Esophagus muscularis mucosa (tissue), 4 donors: ENCODE data around the gene KLHL30. TPM values are rescaled to one million over a fixed set of nuclear protein-coding genes. Genes with fewer than 3 reads are reported as not detected.

Experiments used
- DNase-seq: peaks from one replicate; pipeline ENCODE4 v3.0.0-alpha.2; 2017; ENCODE audit errors: extremely low spot score
- H3K27ac ChIP-seq, 4 donors: fragments of 200-600 bp; sonication (generic); replicated peaks in 1 of 4; 1 replicate in 3 of 4; 2 replicates in 1 of 4; pipeline ENCODE4 v1.5.1; 2016 to 2019; ENCODE audit warnings: mild to moderate bottlenecking in 1 of 4
- H3K27me3 ChIP-seq, 4 donors: fragments of 200-600 bp; sonication (generic); one replicate each; pipeline versions ENCODE4 v1.5.1 to v1.6.0; 2016 to 2019
- H3K36me3 ChIP-seq, 4 donors: fragments of 200-600 bp; sonication (generic); one replicate each; pipeline ENCODE4 v1.5.1; 2016 to 2019
- H3K4me1 ChIP-seq, 4 donors: fragments of 200-600 bp; sonication (generic); one replicate each; pipeline ENCODE4 v1.5.1; 2016 to 2019
- H3K4me3 ChIP-seq, 4 donors: fragments of 200-600 bp; sonication (generic); 1 replicate in 2 of 4; 2 replicates in 2 of 4; pipeline ENCODE4 v1.5.1; 2016 to 2019; ENCODE audit warnings: mild to moderate bottlenecking in 4 of 4, moderate library complexity in 1 of 4
- H3K9me3 ChIP-seq, 4 donors: fragments of 200-600 bp; sonication (generic); 1 replicate in 3 of 4; 2 replicates in 1 of 4; pipeline ENCODE4 v1.5.1; 2016 to 2019
- CTCF ChIP-seq, 3 experiments: fragments of 200-600 bp in 2 of 3; fragments of 450-650 bp in 1 of 3; sonication (generic) in 2 of 3; IDR thresholded peaks; one replicate each; pipeline ENCODE4 v1.5.1; 2017 to 2019; ENCODE audit warnings: antibody characterized with exemption in 3 of 3, mild to moderate bottlenecking in 2 of 3, moderate library complexity in 1 of 3
- EP300 ChIP-seq: sonication (generic); formaldehyde crosslinking; IDR thresholded peaks from one replicate; pipeline ENCODE4 v1.6.1; 2017; ENCODE audit warnings: antibody characterized with exemption
- POLR2A ChIP-seq: fragments of 450-650 bp; IDR thresholded peaks from one replicate; pipeline ENCODE4 v1.6.1; 2017; ENCODE audit warnings: antibody characterized with exemption, moderate library complexity, mild to moderate bottlenecking, low read depth
- POLR2AphosphoS5 ChIP-seq, 2 donors: sonication (generic); formaldehyde crosslinking; IDR thresholded peaks; one replicate each; pipeline ENCODE4 v1.6.1; 2017; ENCODE audit warnings: antibody characterized with exemption in 2 of 2
- WGBS: methylation state at CpG from one replicate; pipeline ENCODE4 v1.1.5; 2018; 5-methylcytosine and 5-hydroxymethylcytosine counted together
- intact Hi-C: fragments of 100-400 bp; cut with DNase I; formaldehyde crosslinking; loops from one replicate; pipeline ENCODE4 v1.15.1; 2023
- total RNA-seq, 4 donors: library from RNA; depleted of rRNA; stranded (reverse); fragments of >200 nt; gene quantifications; one replicate each; pipeline versions ENCODE4 v1.1.0 to v1.2.1, GENCODE V29; 2016

KLHL30 gene
- total RNA-seq, 4 donors from 2014 or later = 1.2 to 8.0 (median 4.4) TPM

GRCh38 chr2:238120463-238121298 lies 17.8 kb upstream of the KLHL30 start:
- intact Hi-C loops = no loop called here
- TF ChIP-seq EP300 = no peak
- no peak for TF ChIP-seq POLR2AphosphoS5 (IDR thresholded peaks at IDR 0.05)
- no peak for TF ChIP-seq POLR2A
- no peak for TF ChIP-seq CTCF (IDR thresholded peaks at IDR 0.05)
- Histone ChIP-seq H3K36me3 (no peaks in the 10 kb centered on the region), H3K4me3 (no peak overlapping the region), H3K27me3 (peaks cover 0 to 24% (median 3%) of the 10 kb centered on the region in 4 donors), H3K4me1 (peaks cover 0 to 10% (median 2%) of the 10 kb centered on the region in 4 donors), H3K27ac (no peak overlapping the region), H3K9me3 (no peaks in the 10 kb centered on the region)
- WGBS = 26% methylated on average over 16 of the region's 30 CpGs
- no peak for DNase-seq

GRCh38 chr2:238121511-238122286 lies 16.8 kb upstream of the KLHL30 start:
- 90% methylated on average over 18 of the region's 27 CpGs for WGBS
- Histone ChIP-seq H3K36me3 (no peaks in the 10 kb centered on the region), H3K9me3 (no peaks in the 10 kb centered on the region), H3K4me3 (no peak overlapping the region), H3K4me1 (peaks cover 0 to 10% (median 2%) of the 10 kb centered on the region in 4 donors), H3K27me3 (peaks cover 0 to 18% (median 3%) of the 10 kb centered on the region in 4 donors), H3K27ac (no peak overlapping the region)
- TF ChIP-seq POLR2A (no peak), CTCF (IDR thresholded peaks at IDR 0.05) (no peak), EP300 (no peak), POLR2AphosphoS5 (IDR thresholded peaks at IDR 0.05) (no peak)
- intact Hi-C loops = no loop called here
- no peak for DNase-seq

GRCh38 chr2:238122287-238123217 lies 15.9 kb upstream of the KLHL30 start:
- peaks cover 5 to 18% (median 9%) of the 10 kb centered on the region in 4 donors for H3K4me1 ChIP-seq
- TF ChIP-seq POLR2AphosphoS5 (IDR thresholded peaks at IDR 0.05) (no peak), CTCF (IDR thresholded peaks at IDR 0.05) (no peak), POLR2A (no peak), EP300 (no peak)
- no peaks in the 10 kb centered on the region for H3K36me3 ChIP-seq
- no peaks in the 10 kb centered on the region for H3K9me3 ChIP-seq
- H3K4me3 ChIP-seq = no peak overlapping the region
- H3K27ac ChIP-seq = no peak overlapping the region
- intact Hi-C loops = no loop called here
- peaks cover 0 to 9% (median 0%) of the 10 kb centered on the region in 4 donors for H3K27me3 ChIP-seq
- 87% methylated on average over 17 of the region's 29 CpGs for WGBS
- no peak for DNase-seq

- peaks cover 0 to 5% (median 0%) of the 10 kb centered on the region in 4 donors for H3K27me3 ChIP-seq
- H3K4me1 ChIP-seq = peaks cover 5 to 22% (median 15%) of the 10 kb centered on the region in 4 donors
- no peak overlapping the region for H3K4me3 ChIP-seq
- TF ChIP-seq EP300 (no peak), POLR2AphosphoS5 (IDR thresholded peaks at IDR 0.05) (no peak), POLR2A (no peak), CTCF (IDR thresholded peaks at IDR 0.05) (no peak)
- no peaks in the 10 kb centered on the region for H3K9me3 ChIP-seq
- DNase-seq = no peak
- WGBS = 84% methylated on average over 10 of the region's 22 CpGs
- intact Hi-C loops = no loop called here
- H3K36me3 ChIP-seq = no peaks in the 10 kb centered on the region
- no peak overlapping the region for H3K27ac ChIP-seq
Measured at GRCh38 chr2:238123218-238123971, 15.1 kb upstream of the KLHL30 start.
